Measurements from ENCODE around the gene LY6G5C.

LY6G5C gene

DNA sequence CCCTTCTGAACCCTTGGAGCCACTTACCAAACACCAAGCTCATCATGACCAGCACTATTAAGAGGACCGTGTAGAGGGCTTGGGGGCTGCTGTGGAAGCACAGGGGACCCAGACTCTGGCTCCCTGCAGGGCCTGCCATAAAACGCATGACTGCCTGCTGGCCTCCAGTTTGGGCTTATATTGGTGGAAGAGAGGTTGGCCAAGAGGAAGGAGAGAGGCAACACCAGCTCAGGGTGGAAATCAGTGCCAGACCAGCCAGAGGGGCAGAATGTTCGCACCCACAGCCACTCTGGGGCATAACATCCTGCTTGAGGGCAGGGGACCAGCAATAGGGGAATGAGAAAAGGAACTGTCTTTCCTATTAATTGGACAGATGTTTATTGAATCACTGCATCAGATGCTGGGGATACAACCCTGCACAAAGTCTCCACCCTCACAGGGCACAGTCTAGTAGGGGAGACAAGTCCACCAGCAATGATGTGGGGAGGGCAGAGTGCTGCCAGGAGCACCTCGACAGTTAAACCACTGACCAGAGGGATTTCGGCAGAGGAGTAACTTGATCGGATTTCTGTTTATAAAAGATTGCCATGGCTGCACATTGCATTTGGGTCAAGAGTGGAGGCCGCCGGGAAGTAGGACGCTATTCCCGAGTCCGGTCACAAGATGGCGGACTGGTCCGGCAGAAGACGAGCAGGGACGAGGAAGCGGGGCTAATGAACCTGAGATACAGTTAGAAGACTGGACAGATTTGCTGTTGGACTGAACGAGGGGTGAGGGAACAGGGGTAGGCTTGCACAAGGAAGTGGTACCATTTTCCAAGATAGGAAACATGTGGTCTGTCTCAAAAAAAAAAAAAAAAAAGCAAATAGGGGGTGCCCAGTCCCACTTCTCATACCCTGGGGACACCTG is at the start of gene LY6G5C:
TSS of gene LY6G5C (minus strand) at position 842 of the 909 bp plus-strand sequence. CDS start at position 148, 694 bp downstream.
- DNase-seq, result peak in 51 of 56 donors; percentile 6 to 84 (median 52)

DNA sequence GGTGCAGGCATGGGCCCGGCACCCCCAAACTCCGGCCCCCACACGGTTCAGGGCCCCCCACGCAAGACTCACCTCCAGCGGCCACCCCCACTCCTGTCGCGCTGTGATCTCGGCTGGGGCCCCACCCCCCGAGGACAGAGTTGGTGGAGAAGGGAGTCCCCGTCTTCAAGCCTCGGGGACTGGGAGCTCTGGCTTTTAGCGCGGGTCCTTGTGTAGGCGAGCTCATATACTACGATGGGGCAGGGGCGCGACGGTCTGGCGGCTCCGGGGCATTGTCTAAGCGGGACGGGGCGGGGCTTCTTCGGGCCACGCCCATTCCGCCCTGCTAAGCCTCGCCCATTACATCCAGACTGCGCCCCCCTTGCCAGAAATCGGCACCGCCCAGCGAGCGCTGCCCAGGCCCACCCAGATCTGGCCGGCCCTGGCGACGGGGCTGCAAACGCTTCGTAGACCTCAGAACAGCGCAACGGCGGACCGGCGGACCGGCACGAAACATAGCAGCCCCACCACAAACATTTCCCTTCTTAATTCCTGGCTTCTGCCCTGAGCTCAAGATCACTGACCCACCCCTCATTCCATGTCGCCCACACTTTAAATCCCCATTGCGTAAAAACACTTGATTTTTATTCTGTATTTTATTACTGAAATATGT is 49.2 kb upstream of the LY6G5C start:
- DNase-seq, result peak in 47 of 56 donors; percentile 20 to 83 (median 61)

GRCh38 chr6:31729515-31729978 is 48.7 kb upstream of the LY6G5C start:
- DNase-seq, result peak in 54 of 56 donors; percentile 40 to 89 (median 70)

DNA sequence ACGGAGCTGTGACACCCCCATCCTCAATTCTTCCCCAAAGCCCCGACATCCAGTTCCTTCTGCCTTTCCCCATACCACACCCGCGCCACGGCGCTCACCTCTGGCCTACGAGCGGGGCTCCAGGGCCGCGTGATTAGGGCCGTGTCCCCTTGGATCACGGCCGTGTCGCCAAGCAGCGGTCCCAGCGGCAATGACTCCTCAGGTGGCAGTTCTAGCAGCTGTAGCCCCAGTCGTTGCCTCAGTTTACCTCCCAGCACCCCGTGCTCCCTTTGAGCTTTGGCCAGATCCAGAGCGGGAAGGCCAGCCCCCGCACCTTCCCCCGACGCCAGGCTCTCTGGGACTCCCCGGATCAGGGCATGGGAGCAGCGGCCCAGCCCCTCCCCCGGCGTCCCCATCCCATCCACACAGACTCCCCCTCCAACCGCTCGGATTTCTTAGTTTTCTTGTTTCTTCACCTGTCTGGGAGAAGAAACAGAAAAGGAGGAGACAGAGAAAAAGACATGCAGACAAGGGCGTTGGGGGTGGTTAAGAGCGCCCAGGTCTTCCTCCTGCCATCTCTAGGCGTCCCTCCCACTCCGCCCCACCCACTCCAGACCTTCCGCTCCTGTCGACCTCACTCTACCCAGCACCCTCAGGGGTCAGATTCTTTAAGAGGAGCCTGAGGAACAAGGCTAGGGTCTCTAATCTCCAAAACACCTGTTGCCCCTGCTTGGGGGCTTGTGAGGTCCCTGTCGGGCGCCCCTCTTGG is 48.1 kb upstream of the LY6G5C start, which contains the start of gene DDAH2:
TSS of gene DDAH2 (minus strand) at position 533 of the 748 bp plus-strand sequence. CDS start at position 395, 138 bp downstream.
- DNase-seq, result peak in 1 of 56 donors; percentile 32

DNA sequence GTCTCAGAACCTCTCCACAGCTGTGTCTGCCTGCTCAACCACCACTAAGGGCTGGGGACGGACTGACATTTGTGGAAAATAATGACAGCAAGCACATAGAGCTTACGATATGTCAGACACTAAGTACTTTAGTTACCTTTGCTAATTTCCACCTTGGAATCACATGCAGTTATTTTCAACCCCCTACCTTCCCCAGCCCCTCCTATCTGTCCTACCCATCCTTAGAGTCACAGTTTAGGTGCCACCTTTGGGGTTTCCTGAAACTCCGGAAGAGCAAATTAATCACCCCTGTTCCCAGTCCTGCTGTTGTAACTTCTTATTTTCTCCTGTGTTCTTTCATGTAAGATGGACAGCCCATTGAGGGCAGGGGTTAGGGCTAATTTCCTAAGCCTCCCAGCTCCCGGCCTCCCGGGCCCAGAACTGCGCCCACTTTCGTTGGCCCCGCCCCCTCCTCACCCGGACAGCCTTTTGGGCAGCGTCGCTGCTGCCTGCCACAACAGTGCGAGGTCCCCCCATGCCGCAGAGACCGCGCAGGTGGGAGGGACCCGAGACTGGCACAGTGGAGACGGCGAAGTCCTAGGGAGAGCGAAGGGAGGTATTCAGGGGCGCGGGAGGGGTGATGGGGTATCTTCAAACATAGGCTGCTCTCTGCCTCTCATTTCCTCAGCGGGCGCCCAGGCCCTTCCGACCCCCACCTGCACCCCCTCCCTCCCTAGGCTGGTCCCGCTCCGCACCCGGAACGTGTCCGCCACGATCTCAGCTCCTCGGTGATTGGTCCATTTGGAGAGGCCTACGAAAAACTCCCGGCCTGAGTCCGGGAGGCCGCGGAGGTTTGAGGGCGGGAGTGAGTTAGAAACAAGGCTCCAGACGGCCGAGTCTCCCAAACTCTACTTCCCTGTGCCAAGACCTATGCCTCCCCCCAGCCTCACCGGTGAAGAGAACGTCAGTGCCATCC is 47.1 kb upstream of the LY6G5C start:
- no peak for DNase-seq

- DNase-seq, result peak in 2 of 56 donors; percentile 9 to 11
Observed at GRCh38 chr6:31727034-31727716, 46.3 kb upstream of the LY6G5C start.

DNA sequence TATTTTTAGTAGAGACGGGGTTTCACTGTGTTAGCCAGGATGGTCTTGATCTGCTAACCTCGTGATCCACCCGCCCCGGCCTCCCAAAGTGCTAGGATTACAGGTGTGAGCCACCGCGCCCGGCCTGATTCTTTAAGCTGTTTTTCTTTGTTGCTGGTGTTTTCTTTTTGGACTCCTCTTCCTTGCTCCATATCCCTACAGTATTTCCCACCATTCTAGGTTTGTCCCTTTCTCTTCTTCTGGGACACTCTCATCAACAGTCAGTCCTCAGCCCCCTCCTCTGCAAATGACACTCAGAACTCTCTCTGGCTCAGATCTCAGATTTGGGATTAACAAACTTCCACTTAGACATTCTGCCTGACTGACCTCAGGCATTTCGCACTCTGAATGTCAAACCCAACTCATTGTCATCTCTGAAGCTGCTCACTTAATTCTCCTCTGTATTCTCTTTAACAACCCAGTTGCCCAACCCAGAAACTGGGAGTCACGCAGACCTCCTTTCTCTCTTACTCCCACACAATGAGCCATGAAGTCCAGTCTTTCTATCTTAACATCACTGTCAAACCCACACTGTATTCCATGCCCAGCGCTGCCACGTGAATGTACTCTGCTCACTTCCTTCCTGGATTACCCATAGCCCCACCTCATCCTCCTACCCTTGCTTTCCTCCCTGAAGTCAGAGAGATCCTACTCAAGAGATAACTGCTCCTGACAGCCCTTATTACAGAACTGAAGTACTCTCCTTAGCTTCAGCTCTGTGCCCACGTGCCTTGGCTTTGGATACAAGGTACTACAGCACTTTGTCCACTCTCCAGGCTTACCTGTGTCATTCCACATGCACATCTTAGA is 44.9 kb upstream of the LY6G5C start:
- peak in 1 of 56 donors; percentile 2 for DNase-seq

DNA sequence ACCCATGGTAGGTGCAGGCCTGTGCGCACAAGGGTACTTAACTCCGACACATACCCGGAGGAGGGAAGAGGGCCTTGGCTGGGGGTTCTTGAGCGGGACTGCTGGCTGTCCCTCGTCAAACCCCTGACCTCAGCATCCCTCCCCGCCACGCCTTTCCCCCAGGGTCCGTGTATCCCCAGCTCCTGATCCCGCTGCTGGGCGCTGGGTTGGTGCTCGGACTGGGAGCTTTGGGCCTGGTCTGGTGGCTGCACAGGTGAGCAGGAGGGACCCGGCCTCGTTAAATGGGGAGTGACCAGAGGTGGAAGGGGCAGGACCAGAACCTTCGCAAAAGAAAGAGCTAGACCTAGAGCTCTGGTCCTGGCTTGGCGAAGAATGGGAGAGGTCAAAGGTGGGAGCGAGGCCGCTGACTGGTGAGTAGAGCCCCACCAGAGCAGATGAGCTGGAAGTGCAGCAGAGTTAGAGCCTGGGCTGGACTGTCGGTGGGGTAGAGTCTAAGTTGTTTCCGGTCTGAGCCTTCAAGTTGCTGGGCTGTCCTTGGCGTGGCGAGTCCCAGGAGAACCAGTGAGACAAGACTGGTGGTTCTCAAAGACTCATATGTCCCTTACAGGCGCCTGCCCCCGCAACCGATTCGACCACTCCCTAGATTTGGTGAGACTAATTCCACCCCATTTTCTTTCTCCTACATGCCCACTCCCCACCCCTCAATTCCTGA is 43.3 kb upstream of the LY6G5C start:
- DNase-seq, result no peak

DNA sequence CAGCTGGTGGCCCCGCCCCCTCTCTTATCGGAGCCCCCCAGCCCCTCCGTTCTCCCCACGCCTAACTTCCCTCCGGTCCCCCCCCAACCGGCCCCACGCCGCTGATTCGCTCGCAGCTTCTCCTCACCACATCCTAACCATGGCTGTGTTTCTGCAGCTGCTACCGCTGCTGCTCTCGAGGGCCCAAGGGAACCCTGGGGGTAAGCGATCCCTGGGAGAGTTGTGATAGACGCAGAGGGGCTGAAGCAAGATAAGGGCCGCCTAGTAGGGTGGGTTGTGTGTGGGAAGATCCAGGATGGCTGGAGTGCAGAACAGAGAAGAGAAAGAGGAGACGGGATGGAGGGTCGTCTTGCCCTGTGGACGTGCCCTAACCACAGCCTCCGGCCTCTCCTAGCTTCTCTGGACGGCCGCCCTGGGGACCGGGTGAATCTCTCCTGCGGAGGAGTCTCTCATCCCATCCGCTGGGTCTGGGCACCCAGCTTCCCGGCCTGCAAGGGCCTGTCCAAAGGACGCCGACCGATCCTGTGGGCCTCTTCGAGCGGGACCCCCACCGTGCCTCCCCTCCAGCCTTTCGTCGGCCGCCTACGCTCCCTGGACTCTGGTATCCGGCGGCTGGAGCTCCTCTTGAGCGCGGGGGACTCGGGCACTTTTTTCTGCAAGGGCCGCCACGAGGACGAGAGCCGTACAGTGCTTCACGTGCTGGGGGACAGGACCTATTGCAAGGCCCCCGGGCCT is 42.5 kb upstream of the LY6G5C start, which contains the start of gene MPIG6B:
TSS of gene MPIG6B (plus strand) at position 129 of the 735 bp plus-strand sequence. CDS start at position 140, 11 bp downstream.
- no peak for DNase-seq

DNA sequence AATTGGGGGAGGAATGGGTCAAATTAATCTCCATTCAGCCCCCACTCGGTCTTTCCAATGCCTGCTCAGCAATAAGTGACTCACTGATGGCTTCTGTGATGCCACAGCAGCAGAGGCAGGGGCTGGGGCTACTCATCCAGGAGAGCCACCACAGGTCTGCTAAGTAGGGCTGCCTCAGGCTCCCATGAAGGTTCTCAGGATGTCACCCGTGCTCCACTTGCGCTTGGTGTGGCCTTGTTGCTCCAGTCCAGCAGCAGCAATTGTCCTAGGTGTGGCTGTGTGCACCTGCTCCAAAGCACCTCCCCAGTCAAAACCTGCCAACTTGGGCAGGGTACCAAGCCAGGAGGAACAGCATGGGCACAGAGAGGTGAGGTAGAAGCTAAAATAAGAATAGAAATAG is 41.3 kb upstream of the LY6G5C start:
- DNase-seq, result no peak

- DNase-seq, result no peak
Observed at GRCh38 chr6:31721351-31722020, 40.6 kb upstream of the LY6G5C start, which contains the start of gene LY6G6C. TSS of gene LY6G6C (minus strand) at chr6:31721746. CDS start at chr6:31721679, 67 bp downstream.

DNA sequence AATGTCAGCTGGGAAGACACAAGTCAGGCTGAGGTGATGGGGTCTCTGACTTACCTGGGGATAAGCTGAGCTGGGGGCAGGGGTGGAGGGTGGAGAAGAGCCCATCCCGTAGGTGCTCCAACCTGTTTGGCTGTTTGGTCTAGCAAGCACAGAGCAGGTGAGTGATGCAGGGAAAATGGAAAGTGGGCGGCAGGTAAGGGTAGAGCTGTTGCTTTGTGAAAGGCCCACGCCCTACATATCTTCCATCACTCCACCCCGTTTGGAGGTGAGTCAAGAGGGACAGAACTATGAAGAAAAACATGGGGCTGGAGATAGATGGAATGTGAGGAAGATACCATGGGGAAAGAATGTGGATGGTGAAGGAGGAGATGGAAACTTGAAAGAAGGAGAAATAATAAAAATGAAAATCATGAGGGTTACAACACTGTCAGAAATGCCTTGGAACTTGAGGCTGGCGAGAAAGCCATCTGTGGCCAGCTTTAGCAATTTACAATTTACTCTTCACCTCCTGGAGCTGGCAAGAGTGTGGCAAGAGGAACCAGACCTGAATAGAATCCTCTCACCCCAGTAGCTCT is 39.4 kb upstream of the LY6G5C start:
- DNase-seq, result no peak

- no peak for DNase-seq
Observed at GRCh38 chr6:31719001-31719400, 38.1 kb upstream of the LY6G5C start.

DNA sequence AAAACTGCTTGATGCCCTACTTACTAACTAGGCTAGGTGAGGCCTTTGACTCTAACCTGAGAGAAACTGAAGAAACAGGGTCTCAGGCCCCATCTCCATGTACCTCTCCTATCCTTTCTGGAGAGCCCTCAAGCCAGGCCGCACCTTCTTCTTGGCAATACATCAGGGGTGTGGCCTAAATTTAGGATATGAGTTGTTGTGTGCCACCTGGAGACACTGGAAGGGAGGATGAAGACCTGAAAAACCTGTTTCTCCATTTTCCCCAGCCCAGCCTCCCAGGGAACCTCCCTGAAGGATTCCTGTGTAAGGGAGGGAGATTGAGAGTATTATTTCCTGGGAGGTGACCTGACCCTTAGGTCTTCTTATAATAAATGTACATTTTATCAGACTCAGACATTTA is 37.4 kb upstream of the LY6G5C start:
- DNase-seq, result no peak

DNA sequence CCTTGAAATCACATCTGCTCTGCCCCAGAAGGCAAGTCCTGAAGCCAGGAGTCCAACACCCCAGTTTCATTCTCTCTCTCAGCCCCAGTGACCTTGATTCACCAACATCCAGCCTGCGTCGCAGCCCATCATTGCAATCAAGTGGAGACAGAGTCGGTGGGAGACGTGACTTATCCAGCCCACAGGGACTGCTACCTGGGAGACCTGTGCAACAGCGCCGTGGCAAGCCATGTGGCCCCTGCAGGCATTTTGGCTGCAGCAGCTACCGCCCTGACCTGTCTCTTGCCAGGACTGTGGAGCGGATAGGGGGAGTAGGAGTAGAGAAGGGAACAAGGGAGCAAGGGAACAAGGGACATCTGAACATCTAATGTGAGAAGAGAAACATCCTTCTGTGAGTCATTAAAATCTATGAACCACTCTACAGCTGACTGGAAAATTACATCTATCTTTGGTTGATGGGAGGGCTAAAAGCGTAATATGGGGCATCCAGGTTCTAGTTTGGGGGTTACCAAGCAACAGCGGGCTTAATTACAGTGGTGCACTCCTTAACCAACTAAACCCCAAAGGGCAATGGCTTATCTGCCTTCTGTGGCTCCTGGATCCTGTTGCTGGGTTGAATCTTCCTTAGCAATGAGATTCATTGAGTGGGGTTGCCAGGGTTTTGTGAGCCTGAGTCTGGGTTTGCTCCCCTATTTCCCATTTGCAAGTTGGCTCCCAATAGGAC is 36.8 kb upstream of the LY6G5C start:
- peak in 7 of 56 donors; percentile 9 to 35 (median 15) for DNase-seq

Data from nucleus accumbens (tissue), 56 donors.